ENCODE measurements around the gene THEM5.
"Not testable (repeated sequence)": the region's sequence is repeated elsewhere in the genome, so short reads cannot be mapped to it uniquely, and the experiment has no call there.

The THEM5 gene

GRCh38 chr1:151892190-151892589 lies 38.7 kb upstream of the THEM5 start:
- H3K4me3 ChIP-seq (ENCODE audit: low read depth, low read length), result no peak overlapping the region
- DNase-seq (ENCODE audit: low read depth), result no peak
- TF ChIP-seq CTCF (IDR thresholded peaks at IDR 0.05; ENCODE audit: low read depth, low read length) (no peak), MYC (IDR thresholded peaks at IDR 0.05; ENCODE audit: low read depth, low read length) (no peak), MAX (IDR thresholded peaks at IDR 0.05; ENCODE audit: low read depth, low read length) (no peak), POLR2A (IDR thresholded peaks at IDR 0.05; ENCODE audit: extremely low read depth, insufficient read length) (no peak)

GRCh38 chr1:151891512-151891911 lies 38.0 kb upstream of the THEM5 start:
- H3K4me3 ChIP-seq (ENCODE audit: low read depth, low read length), result no peak overlapping the region
- TF ChIP-seq POLR2A (IDR thresholded peaks at IDR 0.05; ENCODE audit: extremely low read depth, insufficient read length) (no peak), MYC (IDR thresholded peaks at IDR 0.05; ENCODE audit: low read depth, low read length) (no peak), MAX (IDR thresholded peaks at IDR 0.05; ENCODE audit: low read depth, low read length) (no peak), CTCF (IDR thresholded peaks at IDR 0.05; ENCODE audit: low read depth, low read length) (no peak)
- DNase-seq (ENCODE audit: low read depth), result no peak

GRCh38 chr1:151888972-151889570 lies 35.6 kb upstream of the THEM5 start:
- TF ChIP-seq POLR2A (IDR thresholded peaks at IDR 0.05; ENCODE audit: extremely low read depth, insufficient read length) (no peak), MAX (IDR thresholded peaks at IDR 0.05; ENCODE audit: low read depth, low read length) (no peak), MYC (IDR thresholded peaks at IDR 0.05; ENCODE audit: low read depth, low read length) (no peak), CTCF (IDR thresholded peaks at IDR 0.05; ENCODE audit: low read depth, low read length) (no peak)
- H3K4me3 ChIP-seq (ENCODE audit: low read depth, low read length), result no peak overlapping the region
- peak; percentile 27 for DNase-seq (ENCODE audit: low read depth)

GRCh38 chr1:151887028-151887427 lies 33.5 kb upstream of the THEM5 start:
- no peak overlapping the region for H3K4me3 ChIP-seq (ENCODE audit: low read depth, low read length)
- TF ChIP-seq MAX (IDR thresholded peaks at IDR 0.05; ENCODE audit: low read depth, low read length) (no peak), CTCF (IDR thresholded peaks at IDR 0.05; ENCODE audit: low read depth, low read length) (no peak), POLR2A (IDR thresholded peaks at IDR 0.05; ENCODE audit: extremely low read depth, insufficient read length) (no peak), MYC (IDR thresholded peaks at IDR 0.05; ENCODE audit: low read depth, low read length) (no peak)
- DNase-seq (ENCODE audit: low read depth), result no peak

- DNase-seq (ENCODE audit: low read depth), result no peak
- no peak overlapping the region for H3K4me3 ChIP-seq (ENCODE audit: low read depth, low read length)
- no peak for TF ChIP-seq MAX (IDR thresholded peaks at IDR 0.05; ENCODE audit: low read depth, low read length)
- TF ChIP-seq POLR2A (IDR thresholded peaks at IDR 0.05; ENCODE audit: extremely low read depth, insufficient read length), result no peak
- no peak for TF ChIP-seq CTCF (IDR thresholded peaks at IDR 0.05; ENCODE audit: low read depth, low read length)
- TF ChIP-seq MYC (IDR thresholded peaks at IDR 0.05; ENCODE audit: low read depth, low read length), result no peak
These were observed 32.0 kb upstream of the THEM5 start for GRCh38 chr1:151885479-151885878.

- not testable (repeated sequence) for DNase-seq (ENCODE audit: low read depth); H3K4me3 ChIP-seq (ENCODE audit: low read depth, low read length)
These were observed 31.4 kb upstream of the THEM5 start for GRCh38 chr1:151884879-151885278.

- not testable (repeated sequence) for H3K4me3 ChIP-seq (ENCODE audit: low read depth, low read length); DNase-seq (ENCODE audit: low read depth)
These were observed 30.9 kb upstream of the THEM5 start for GRCh38 chr1:151884445-151884844.

GRCh38 chr1:151883898-151884297 lies 30.4 kb upstream of the THEM5 start:
- not testable (repeated sequence) for DNase-seq (ENCODE audit: low read depth); H3K4me3 ChIP-seq (ENCODE audit: low read depth, low read length)

GRCh38 chr1:151882918-151883317 lies 29.4 kb upstream of the THEM5 start:
- DNase-seq (ENCODE audit: low read depth); H3K4me3 ChIP-seq (ENCODE audit: low read depth, low read length): not testable (repeated sequence)
